Suprapubic skin (tissue), 4 donors: ENCODE data around the gene C14orf132. TPM values are rescaled to one million over a fixed set of nuclear protein-coding genes. Genes with fewer than 3 reads are reported as not detected.

Experiments
- DNase-seq, 2 donors: peaks; one replicate each; pipeline ENCODE4 v3.0.0-alpha.2; 2019; ENCODE audit warnings: low spot score in 2 of 2
- H3K27ac ChIP-seq: fragments of 200-600 bp; sonication (generic); one replicate; pipeline ENCODE4 v1.5.1; 2019
- H3K27me3 ChIP-seq: fragments of 200-600 bp; sonication (generic); one replicate; pipeline ENCODE4 v1.5.1; 2019
- H3K36me3 ChIP-seq: fragments of 200-600 bp; sonication (generic); one replicate; pipeline ENCODE4 v1.5.1; 2019
- H3K4me1 ChIP-seq: fragments of 200-600 bp; sonication (generic); one replicate; pipeline ENCODE4 v1.5.1; 2019
- H3K4me3 ChIP-seq: fragments of 200-600 bp; sonication (generic); one replicate; pipeline ENCODE4 v1.5.1; 2019; ENCODE audit warnings: mild to moderate bottlenecking
- H3K9me3 ChIP-seq: fragments of 200-600 bp; sonication (generic); one replicate; pipeline ENCODE4 v1.5.1; 2019
- CTCF ChIP-seq, 2 donors: fragments of 200-600 bp in 1 of 2; fragments of 450-650 bp in 1 of 2; sonication (generic) in 1 of 2; IDR thresholded peaks; one replicate each; pipeline ENCODE4 v1.5.1; 2016 to 2019; ENCODE audit warnings: antibody characterized with exemption in 2 of 2, mild to moderate bottlenecking in 1 of 2, moderate library complexity in 1 of 2
- EP300 ChIP-seq: sonication (generic); formaldehyde crosslinking; IDR thresholded peaks from one replicate; pipeline ENCODE4 v1.6.1; 2017; ENCODE audit warnings: antibody characterized with exemption
- POLR2A ChIP-seq, 2 donors: fragments of 450-650 bp; IDR thresholded peaks; one replicate each; pipeline ENCODE4 v1.6.1; 2017; ENCODE audit warnings: antibody characterized with exemption in 2 of 2, mild to moderate bottlenecking in 2 of 2, moderate library complexity in 2 of 2
- POLR2AphosphoS5 ChIP-seq, 3 donors: sonication (generic); formaldehyde crosslinking; IDR thresholded peaks; one replicate each; pipeline ENCODE4 v1.6.1; 2017; ENCODE audit warnings: antibody characterized with exemption in 3 of 3
- WGBS: methylation state at CpG from one replicate; pipeline ENCODE4 v1.1.5; 2018; 5-methylcytosine and 5-hydroxymethylcytosine counted together
- total RNA-seq, 4 donors: library from RNA; depleted of rRNA; stranded (reverse); fragments of >200 nt; gene quantifications; one replicate each; pipeline ENCODE4 v1.1.0, GENCODE V29; 2016

The C14orf132 gene
- total RNA-seq, 4 donors from 2014 or later = 16.2 to 34.4 (median 27.9) TPM

- Histone ChIP-seq H3K27ac (no peak overlapping the region), H3K4me1 (peaks cover 24% of the 10 kb centered on the region), H3K9me3 (no peaks in the 10 kb centered on the region), H3K4me3 (no peak overlapping the region), H3K27me3 (no peaks in the 10 kb centered on the region), H3K36me3 (peaks cover 27% of the 10 kb centered on the region)
- TF ChIP-seq CTCF (IDR thresholded peaks at IDR 0.05) (no peak), POLR2A (IDR thresholded peaks at IDR 0.05) (no peak), EP300 (no peak), POLR2AphosphoS5 (IDR thresholded peaks at IDR 0.05) (no peak)
- WGBS = 94% methylated on average over 14 of the region's 18 CpGs
- peak in 1 of 2 donors; percentile 52 for DNase-seq
These were observed 47.5 kb downstream of the C14orf132 start for GRCh38 chr14:96086574-96087077.

DNA sequence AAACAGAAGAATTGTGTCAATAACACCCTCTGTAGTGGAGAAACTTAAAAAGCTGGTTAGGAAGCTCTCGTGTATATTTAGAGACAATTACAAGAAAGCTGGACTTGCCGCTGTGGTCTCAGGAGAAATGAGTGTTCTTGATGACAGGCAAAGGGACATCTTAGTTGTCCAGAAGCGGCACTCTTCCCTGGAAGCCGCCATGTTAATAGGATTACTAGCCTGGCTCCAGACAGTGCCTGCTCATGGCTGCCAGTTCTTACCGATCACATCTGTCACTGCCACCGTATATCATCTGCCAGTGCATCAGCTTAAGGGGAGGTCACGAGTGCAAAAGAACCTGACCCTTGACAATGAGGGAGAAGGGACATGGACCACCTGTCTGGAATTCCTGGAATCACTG is 48.9 kb downstream of the C14orf132 start:
- Histone ChIP-seq H3K27ac (no peak overlapping the region), H3K9me3 (no peaks in the 10 kb centered on the region), H3K4me3 (no peak overlapping the region), H3K27me3 (peaks cover 3% of the 10 kb centered on the region), H3K36me3 (peaks cover 27% of the 10 kb centered on the region), H3K4me1 (peaks cover 27% of the 10 kb centered on the region)
- TF ChIP-seq POLR2A (IDR thresholded peaks at IDR 0.05) (no peak), EP300 (no peak), CTCF (IDR thresholded peaks at IDR 0.05) (no peak), POLR2AphosphoS5 (IDR thresholded peaks at IDR 0.05) (no peak)
- 98% methylated on average over 7 of the region's 7 CpGs for WGBS
- peak in 1 of 2 donors; percentile 30 for DNase-seq

DNA sequence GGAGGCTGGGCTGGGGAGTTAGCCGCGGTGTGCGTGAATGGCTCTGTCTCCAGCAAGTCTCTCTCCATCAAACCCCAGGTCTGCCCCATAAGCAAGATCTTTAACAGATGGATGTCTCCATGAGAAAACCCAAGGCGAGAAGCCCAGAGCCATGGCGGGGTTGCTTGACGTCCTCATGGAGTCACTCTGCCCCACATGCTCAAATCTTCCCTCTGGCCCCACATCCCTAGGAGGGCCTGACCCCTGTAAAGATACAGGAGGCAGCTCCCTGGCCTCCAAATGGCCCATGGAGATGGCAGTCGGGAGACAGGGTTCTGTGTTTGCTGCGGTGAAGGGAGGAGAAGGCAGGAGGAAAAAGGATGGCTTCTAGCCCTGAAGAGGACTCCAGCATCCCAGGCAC is 49.3 kb downstream of the C14orf132 start:
- TF ChIP-seq POLR2AphosphoS5 (IDR thresholded peaks at IDR 0.05) (no peak), EP300 (no peak), CTCF (IDR thresholded peaks at IDR 0.05) (no peak), POLR2A (IDR thresholded peaks at IDR 0.05) (no peak)

GRCh38 chr14:96088911-96089310 is 49.7 kb downstream of the C14orf132 start:
- Histone ChIP-seq H3K4me1 (peaks cover 21% of the 10 kb centered on the region), H3K9me3 (no peaks in the 10 kb centered on the region), H3K4me3 (no peak overlapping the region), H3K36me3 (peaks cover 27% of the 10 kb centered on the region), H3K27me3 (peaks cover 3% of the 10 kb centered on the region), H3K27ac (no peak overlapping the region)
- DNase-seq = no peak
- TF ChIP-seq CTCF (IDR thresholded peaks at IDR 0.05) (no peak), EP300 (no peak), POLR2AphosphoS5 (IDR thresholded peaks at IDR 0.05) (no peak), POLR2A (IDR thresholded peaks at IDR 0.05) (no peak)
- 93% methylated on average over 7 of the region's 7 CpGs for WGBS

More for the DNA sequence above, 49.3 kb downstream of the C14orf132 start:
- DNase-seq = peak in 1 of 2 donors; percentile 31
- H3K9me3 ChIP-seq = no peaks in the 10 kb centered on the region
- peaks cover 27% of the 10 kb centered on the region for H3K36me3 ChIP-seq
- WGBS = 96% methylated on average over 8 of the region's 8 CpGs
- H3K27me3 ChIP-seq = peaks cover 3% of the 10 kb centered on the region
- no peak overlapping the region for H3K27ac ChIP-seq
- no peak overlapping the region for H3K4me3 ChIP-seq
- peaks cover 24% of the 10 kb centered on the region for H3K4me1 ChIP-seq

DNA sequence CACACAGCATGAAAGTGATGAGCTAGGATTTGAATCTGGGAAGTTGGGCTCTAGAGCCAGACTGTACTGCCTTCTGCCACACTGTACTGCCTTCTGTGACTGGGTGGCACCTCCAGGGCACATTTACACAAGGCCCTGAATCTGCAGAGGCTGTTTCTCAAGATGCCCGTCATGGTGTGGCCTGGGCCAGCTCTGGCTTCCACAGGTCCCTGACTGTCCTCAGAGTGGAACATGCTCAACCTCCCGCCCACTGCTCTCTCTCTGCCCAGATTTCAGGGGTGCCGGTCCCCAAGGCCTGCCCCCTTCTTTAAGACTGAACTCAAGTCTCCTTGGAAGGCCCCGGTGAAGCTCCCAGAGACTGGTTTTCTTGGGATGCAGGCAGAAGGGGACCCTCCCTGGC is 50.2 kb downstream of the C14orf132 start:
- Histone ChIP-seq H3K27ac (no peak overlapping the region), H3K4me1 (peaks cover 24% of the 10 kb centered on the region), H3K36me3 (peaks cover 27% of the 10 kb centered on the region), H3K27me3 (peaks cover 4% of the 10 kb centered on the region), H3K9me3 (no peaks in the 10 kb centered on the region), H3K4me3 (no peak overlapping the region)
- DNase-seq = peak in 1 of 2 donors; percentile 58
- no peak for TF ChIP-seq CTCF (IDR thresholded peaks at IDR 0.05)
- WGBS = 93% methylated on average over 3 of the region's 4 CpGs
